Uterus (tissue), 4 donors: ENCODE results near the gene CTPS2. TPM values are rescaled to one million over a fixed set of nuclear protein-coding genes. Genes with fewer than 3 reads are reported as not detected.

Source experiments
- DNase-seq, 2 donors: peaks; one replicate each; pipeline ENCODE4 v3.0.0-alpha.2; 2019 to 2020
- H3K27ac ChIP-seq, 2 donors: fragments of 200-600 bp; sonication (generic); 1 replicate in 1 of 2; 2 replicates in 1 of 2; pipeline ENCODE4 v1.5.1; 2016 to 2018
- H3K27me3 ChIP-seq, 2 donors: fragments of 200-600 bp; sonication (generic); one replicate each; pipeline ENCODE4 v1.5.1; 2018 to 2019; ENCODE audit warnings: control low read depth in 1 of 2
- H3K36me3 ChIP-seq, 2 donors: fragments of 200-600 bp; sonication (generic); one replicate each; pipeline ENCODE4 v1.5.1; 2019; ENCODE audit warnings: control low read depth in 1 of 2
- H3K4me1 ChIP-seq, 2 donors: fragments of 200-600 bp; sonication (generic); one replicate each; pipeline ENCODE4 v1.5.1; 2018 to 2019; ENCODE audit warnings: control low read depth in 1 of 2
- H3K4me3 ChIP-seq, 2 donors: fragments of 200-600 bp; sonication (generic); 1 replicate in 1 of 2; 2 replicates in 1 of 2; pipeline ENCODE4 v1.5.1; 2018 to 2019; ENCODE audit warnings: mild to moderate bottlenecking in 1 of 2
- H3K9me3 ChIP-seq, 2 donors: fragments of 200-600 bp; sonication (generic); one replicate each; pipeline ENCODE4 v1.5.1; 2019; ENCODE audit warnings: control low read depth in 1 of 2
- CTCF ChIP-seq, 4 experiments: fragments of 200-600 bp in 2 of 4; fragments of 450-650 bp in 2 of 4; sonication (generic) in 2 of 4; IDR thresholded peaks; one replicate each; pipeline ENCODE4 v1.5.1; 2016 to 2019; ENCODE audit warnings: antibody characterized with exemption in 4 of 4, mild to moderate bottlenecking in 2 of 4, moderate library complexity in 1 of 4
- POLR2A ChIP-seq, 2 donors: fragments of 450-650 bp; IDR thresholded peaks; one replicate each; pipeline ENCODE4 v1.6.1; 2016; ENCODE audit warnings: antibody characterized with exemption in 2 of 2, mild to moderate bottlenecking in 1 of 2, moderate library complexity in 1 of 2
- intact Hi-C: fragments of 100-400 bp; cut with DNase I; formaldehyde crosslinking; loops from one replicate; pipeline ENCODE4 v1.15.1; 2023; ENCODE audit warnings: low total_unique reads
- total RNA-seq, 4 donors: library from RNA; depleted of rRNA in 3 of 4; stranded (reverse); fragments of >200 nt in 3 of 4; gene quantifications; one replicate each; pipeline versions ENCODE4 v1.1.0 to v1.2.4, GENCODE V29; 2014 to 2023
- donor health status: DM: yes; HTN: yes; CAD: no.

The CTPS2 gene
- total RNA-seq, 4 donors from 2014 or later, result 7.1 to 48.9 (median 14.8) TPM

- Histone ChIP-seq H3K4me1 (no peaks in the 10 kb centered on the region), H3K27ac (no peak overlapping the region), H3K36me3 (no peaks in the 10 kb centered on the region), H3K4me3 (no peak overlapping the region), H3K9me3 (no peaks in the 10 kb centered on the region), H3K27me3 (no peaks in the 10 kb centered on the region)
- intact Hi-C loops, result no loop called here
- TF ChIP-seq POLR2A (IDR thresholded peaks at IDR 0.05) (no peak), CTCF (IDR thresholded peaks at IDR 0.05) (no peak)
- no peak for DNase-seq
These were observed 120.2 kb downstream of the CTPS2 start for GRCh38 chrX:16592194-16592770.

- no peak overlapping the region for H3K4me3 ChIP-seq
- no peaks in the 10 kb centered on the region for H3K4me1 ChIP-seq
- no peak for DNase-seq
- TF ChIP-seq CTCF (IDR thresholded peaks at IDR 0.05) (no peak), POLR2A (IDR thresholded peaks at IDR 0.05) (no peak)
- no peak overlapping the region for H3K27ac ChIP-seq
- no peaks in the 10 kb centered on the region for H3K9me3 ChIP-seq
- intact Hi-C loops, result no loop called here
- H3K27me3 ChIP-seq, result no peaks in the 10 kb centered on the region
- H3K36me3 ChIP-seq, result no peaks in the 10 kb centered on the region
These were observed 122.6 kb downstream of the CTPS2 start for GRCh38 chrX:16589826-16590225.

- TF ChIP-seq CTCF (IDR thresholded peaks at IDR 0.05) (no peak), POLR2A (IDR thresholded peaks at IDR 0.05) (no peak)
- Histone ChIP-seq H3K4me3 (no peak overlapping the region), H3K27ac (no peak overlapping the region), H3K36me3 (no peaks in the 10 kb centered on the region), H3K4me1 (no peaks in the 10 kb centered on the region), H3K27me3 (no peaks in the 10 kb centered on the region), H3K9me3 (no peaks in the 10 kb centered on the region)
- intact Hi-C loops, result no loop called here
- DNase-seq, result no peak
These were observed 123.3 kb downstream of the CTPS2 start for GRCh38 chrX:16589211-16589610.

GRCh38 chrX:16588266-16588665 lies 124.2 kb downstream of the CTPS2 start:
- no peak for DNase-seq
- no peak overlapping the region for H3K27ac ChIP-seq
- no peak for TF ChIP-seq CTCF (IDR thresholded peaks at IDR 0.05)
- TF ChIP-seq POLR2A (IDR thresholded peaks at IDR 0.05), result no peak
- no peaks in the 10 kb centered on the region for H3K27me3 ChIP-seq
- H3K4me1 ChIP-seq, result no peaks in the 10 kb centered on the region
- H3K4me3 ChIP-seq, result no peak overlapping the region
- no peaks in the 10 kb centered on the region for H3K36me3 ChIP-seq
- no peaks in the 10 kb centered on the region for H3K9me3 ChIP-seq
- intact Hi-C loops, result no loop called here

GRCh38 chrX:16587836-16588235 lies 124.6 kb downstream of the CTPS2 start:
- Histone ChIP-seq H3K4me3 (no peak overlapping the region), H3K36me3 (no peaks in the 10 kb centered on the region), H3K27me3 (no peaks in the 10 kb centered on the region), H3K27ac (no peak overlapping the region), H3K4me1 (no peaks in the 10 kb centered on the region), H3K9me3 (no peaks in the 10 kb centered on the region)
- DNase-seq, result no peak
- no peak for TF ChIP-seq POLR2A (IDR thresholded peaks at IDR 0.05)
- intact Hi-C loops, result no loop called here
